Loucy (cell line): ENCODE measurements around the gene HAGH.

ENCODE experiments used
- H2AFZ ChIP-seq: fragments of 200-600 bp; sonication (generic); 2 replicates; pipeline ENCODE4 v1.6.0; 2016; ENCODE audit warnings: antibody characterized with exemption, mild to moderate bottlenecking, low read length, moderate library complexity
- H3F3A ChIP-seq: fragments of 200-600 bp; 2 replicates; pipeline ENCODE4 v1.6.0; 2016; ENCODE audit warnings: antibody characterized with exemption, low read depth, mild to moderate bottlenecking
- H3K27me3 ChIP-seq: fragments of 200-600 bp; sonication (generic); 2 replicates; pipeline ENCODE4 v1.6.1; 2014; ENCODE audit warnings: low read length, mild to moderate bottlenecking; ENCODE audit not compliant: insufficient read depth, poor library complexity, severe bottlenecking
- H3K36me3 ChIP-seq: fragments of 200-600 bp; sonication (generic); 2 replicates; pipeline ENCODE4 v1.6.1; 2016; ENCODE audit warnings: low read length; ENCODE audit not compliant: insufficient read depth
- H3K4me1 ChIP-seq: fragments of 200-600 bp; sonication (generic); 2 replicates; pipeline ENCODE4 v1.5.1; 2014; ENCODE audit warnings: low read length, mild to moderate bottlenecking; ENCODE audit not compliant: insufficient read depth, poor library complexity, severe bottlenecking
- H3K4me2 ChIP-seq: fragments of 200-600 bp; sonication (generic); 2 replicates; pipeline ENCODE4 v1.6.0; 2014; ENCODE audit warnings: antibody characterized with exemption, low read length, low read depth, mild to moderate bottlenecking; ENCODE audit not compliant: poor library complexity, severe bottlenecking
- H3K4me3 ChIP-seq: fragments of 200-600 bp; sonication (generic); 2 replicates; pipeline ENCODE4 v1.5.1; 2014; ENCODE audit warnings: low read length, mild to moderate bottlenecking, mixed read lengths; ENCODE audit not compliant: poor library complexity, severe bottlenecking
- H3K79me2 ChIP-seq: fragments of 200-600 bp; sonication (generic); 2 replicates; pipeline ENCODE4 v1.6.1; 2014; ENCODE audit warnings: low read length; ENCODE audit not compliant: insufficient read depth
- H3K9ac ChIP-seq: fragments of 200-600 bp; sonication (generic); 2 replicates; pipeline ENCODE4 v1.6.0; 2014; ENCODE audit warnings: mild to moderate bottlenecking, low read depth, low read length, moderate library complexity; ENCODE audit not compliant: poor library complexity, severe bottlenecking
- H3K9me2 ChIP-seq: fragments of 200-600 bp; sonication (generic); replicated peaks from 2 replicates; pipeline ENCODE4 v1.6.1; 2016; ENCODE audit warnings: low read depth, low read length, mixed read lengths
- H3K9me3 ChIP-seq: fragments of 200-600 bp; sonication (generic); 2 replicates; pipeline ENCODE4 v1.6.1; 2014; ENCODE audit warnings: mild to moderate bottlenecking, antibody characterized with exemption, low read length, low read depth; ENCODE audit not compliant: insufficient read depth
- H4K20me1 ChIP-seq: fragments of 200-600 bp; sonication (generic); 2 replicates; pipeline ENCODE4 v1.6.0; 2014; ENCODE audit warnings: antibody characterized with exemption, low read length, mild to moderate bottlenecking; ENCODE audit not compliant: insufficient read depth, poor library complexity, severe bottlenecking
- CTCF ChIP-seq: fragments of 200-600 bp; sonication (generic); conservative IDR thresholded peaks from 2 replicates; pipeline ENCODE4 v1.5.1; 2014; ENCODE audit warnings: mild to moderate bottlenecking, antibody characterized with exemption, low read length
- EZH2phosphoT487 ChIP-seq: fragments of 200-600 bp; IDR thresholded peaks from 2 replicates; pipeline ENCODE4 v1.6.1; 2018; ENCODE audit warnings: antibody characterized with exemption, mild to moderate bottlenecking, moderate library complexity, borderline replicate concordance

Gene HAGH

GRCh38 chr16:1809281-1809801, 17.3 kb downstream of the HAGH start:
- TF ChIP-seq CTCF (no peak), EZH2phosphoT487 (no peak)
- no peak overlapping the region for H3K4me3 ChIP-seq
- no peaks in the 10 kb centered on the region for H3F3A ChIP-seq
- H4K20me1 ChIP-seq = no peaks in the 10 kb centered on the region
- no peaks in the 10 kb centered on the region for H3K79me2 ChIP-seq
- no peaks in the 10 kb centered on the region for H3K4me1 ChIP-seq
- no peaks in the 10 kb centered on the region for H3K27me3 ChIP-seq
- no peak overlapping the region for H3K9ac ChIP-seq
- no peak overlapping the region for H2AFZ ChIP-seq
- H3K36me3 ChIP-seq = no peaks in the 10 kb centered on the region
- H3K9me3 ChIP-seq = no peaks in the 10 kb centered on the region
- no peak overlapping the region for H3K4me2 ChIP-seq
- H3K9me2 ChIP-seq = no peaks in the 10 kb centered on the region

DNA sequence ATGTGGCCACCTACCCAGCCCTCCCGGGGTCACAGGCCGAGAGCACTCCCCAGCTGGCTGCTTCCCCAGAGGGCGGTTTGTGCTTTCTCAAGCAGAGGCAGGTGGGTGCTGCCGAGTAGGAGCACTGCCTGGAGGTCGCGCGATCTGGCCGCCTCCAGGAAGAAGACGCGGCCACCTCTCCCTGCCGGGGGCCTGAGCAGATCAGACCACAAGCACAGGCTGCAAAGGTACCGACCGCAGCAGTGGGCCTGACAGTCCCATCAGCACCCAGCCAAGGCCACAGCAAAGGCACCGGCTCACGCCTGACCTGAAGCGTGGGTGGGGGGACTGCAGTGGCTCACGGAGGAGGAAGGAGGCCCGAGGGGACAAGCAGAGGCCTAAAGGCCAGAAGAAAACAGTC, 17.9 kb downstream of the HAGH start:
- H2AFZ ChIP-seq = no peak overlapping the region
- no peaks in the 10 kb centered on the region for H4K20me1 ChIP-seq
- H3K27me3 ChIP-seq = no peaks in the 10 kb centered on the region
- no peaks in the 10 kb centered on the region for H3K36me3 ChIP-seq
- H3K79me2 ChIP-seq = no peaks in the 10 kb centered on the region
- H3F3A ChIP-seq = no peaks in the 10 kb centered on the region
- no peaks in the 10 kb centered on the region for H3K9me3 ChIP-seq
- TF ChIP-seq EZH2phosphoT487 (no peak), CTCF (no peak)
- H3K4me1 ChIP-seq = no peaks in the 10 kb centered on the region
- H3K4me2 ChIP-seq = no peak overlapping the region
- H3K4me3 ChIP-seq = no peak overlapping the region
- no peak overlapping the region for H3K9ac ChIP-seq
- H3K9me2 ChIP-seq = no peaks in the 10 kb centered on the region

DNA sequence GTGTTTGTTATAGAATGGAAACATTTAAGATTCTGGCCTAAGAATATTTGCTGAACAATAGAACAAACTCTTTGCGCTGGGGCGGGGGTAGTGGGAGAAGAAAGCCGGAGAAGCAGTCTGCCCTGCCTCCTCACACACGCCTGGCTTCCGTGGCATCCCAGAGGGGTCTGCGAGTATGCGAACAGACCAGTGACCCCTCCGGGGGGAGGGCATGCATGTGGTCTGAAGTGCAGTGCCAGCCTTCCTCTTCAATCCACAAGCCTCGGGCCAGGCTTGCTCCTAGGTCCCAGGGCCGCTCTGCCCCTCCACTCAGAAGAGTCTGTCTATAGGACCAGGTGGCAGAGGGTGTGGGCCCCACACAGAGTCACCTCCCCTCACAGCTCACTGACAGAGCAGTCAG, 19.0 kb downstream of the HAGH start:
- no peaks in the 10 kb centered on the region for H3K9me2 ChIP-seq
- no peaks in the 10 kb centered on the region for H3K4me1 ChIP-seq
- no peak overlapping the region for H2AFZ ChIP-seq
- no peaks in the 10 kb centered on the region for H3K36me3 ChIP-seq
- no peaks in the 10 kb centered on the region for H3K79me2 ChIP-seq
- TF ChIP-seq CTCF (no peak), EZH2phosphoT487 (no peak)
- H3K27me3 ChIP-seq = no peaks in the 10 kb centered on the region
- H3K9ac ChIP-seq = no peak overlapping the region
- H4K20me1 ChIP-seq = no peaks in the 10 kb centered on the region
- no peak overlapping the region for H3K4me3 ChIP-seq
- H3K4me2 ChIP-seq = no peak overlapping the region
- H3K9me3 ChIP-seq = no peaks in the 10 kb centered on the region
- H3F3A ChIP-seq = no peaks in the 10 kb centered on the region
